ENCODE measurements around the gene SMARCA4.
"Not testable (repeated sequence)": the region's sequence is repeated elsewhere in the genome, so short reads cannot be mapped to it uniquely, and the experiment has no call there.

The SMARCA4 gene

GRCh38 chr19:10927730-10928562 lies 32.9 kb upstream of the SMARCA4 start:
- DNase-seq (ENCODE audit: low read depth), result no peak
- peak overlapping the region; percentile 89 for H3K4me3 ChIP-seq (ENCODE audit: low read depth, low read length)

- peak; percentile 88 for DNase-seq (ENCODE audit: low read depth)
- peak within 1 kb of the TSS; percentile 89 for H3K4me3 ChIP-seq (ENCODE audit: low read depth, low read length)
Measured at GRCh38 chr19:10928563-10929401, 32.0 kb upstream of the SMARCA4 start, which contains the start of the genes TIMM29 and YIPF2. TIMM29 (plus strand) TSS chr19:10928811; CDS start chr19:10928823, 12 bp downstream. YIPF2 (minus strand) TSS chr19:10928639; CDS start chr19:10928410, 229 bp downstream.

DNA sequence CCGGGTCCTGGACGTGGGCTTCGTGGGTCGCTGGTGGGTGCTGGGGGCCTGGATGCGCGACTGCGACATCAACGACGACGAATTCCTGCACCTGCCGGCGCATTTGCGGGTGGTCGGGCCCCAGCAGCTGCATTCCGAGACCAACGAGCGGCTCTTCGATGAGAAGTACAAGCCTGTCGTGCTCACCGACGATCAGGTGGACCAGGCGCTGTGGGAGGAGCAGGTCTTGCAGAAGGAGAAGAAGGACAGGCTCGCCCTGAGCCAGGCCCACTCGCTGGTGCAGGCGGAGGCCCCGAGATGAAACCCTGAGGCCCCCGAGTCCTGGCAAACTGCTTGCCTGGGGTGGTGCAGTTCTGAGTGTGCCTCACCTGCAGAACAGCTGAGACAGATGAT lies 31.4 kb upstream of the SMARCA4 start:
- no peak for DNase-seq (ENCODE audit: low read depth)
- peak overlapping the region; percentile 89 for H3K4me3 ChIP-seq (ENCODE audit: low read depth, low read length)

GRCh38 chr19:10935371-10936059 lies 25.3 kb upstream of the SMARCA4 start:
- no peak overlapping the region for H3K4me3 ChIP-seq (ENCODE audit: low read depth, low read length)
- no peak for DNase-seq (ENCODE audit: low read depth)

DNA sequence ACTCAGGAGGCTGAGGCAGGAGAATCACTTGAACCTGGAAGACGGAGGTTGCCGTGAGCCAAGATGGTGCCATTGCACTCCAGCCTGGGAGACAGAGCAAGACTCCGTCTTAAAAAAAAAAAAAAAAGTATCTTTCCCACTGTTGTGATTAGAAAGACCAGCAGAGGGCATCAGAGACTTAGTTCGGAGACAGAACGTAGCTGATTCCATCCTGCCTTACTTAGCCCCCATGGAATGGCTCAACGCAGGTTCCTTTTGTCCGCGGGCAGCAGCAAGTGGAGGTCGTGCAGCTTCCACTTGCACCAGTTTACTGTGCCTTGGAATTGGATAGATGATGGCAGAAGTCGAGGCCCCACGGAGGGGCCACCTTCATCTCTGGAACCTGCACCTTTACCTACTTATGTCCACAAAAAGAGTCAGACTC lies 24.2 kb upstream of the SMARCA4 start:
- H3K4me3 ChIP-seq (ENCODE audit: low read depth, low read length), result peak overlapping the region; percentile 11
- peak; percentile 39 for DNase-seq (ENCODE audit: low read depth)

DNA sequence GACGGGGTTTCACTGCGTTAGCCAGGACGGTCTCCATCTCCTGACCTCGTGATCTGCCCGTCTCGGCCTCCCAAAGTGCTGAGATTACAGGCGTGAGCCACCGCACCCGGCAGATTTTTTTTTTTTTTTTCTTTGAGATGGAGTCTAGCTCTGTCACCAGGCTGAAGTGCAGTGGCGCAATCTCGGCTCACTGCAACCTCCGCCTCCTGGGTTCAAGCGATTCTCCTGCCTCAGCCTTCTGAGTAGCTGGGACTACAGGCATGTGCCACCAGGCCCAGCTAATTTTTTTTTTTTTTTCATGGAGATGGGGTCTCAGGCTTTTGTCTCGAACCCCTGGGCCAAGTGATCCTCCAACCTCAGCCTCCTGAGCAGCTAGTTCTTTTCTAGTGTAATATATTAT lies 19.2 kb upstream of the SMARCA4 start:
- not testable (repeated sequence) for DNase-seq (ENCODE audit: low read depth); H3K4me3 ChIP-seq (ENCODE audit: low read depth, low read length)

DNA sequence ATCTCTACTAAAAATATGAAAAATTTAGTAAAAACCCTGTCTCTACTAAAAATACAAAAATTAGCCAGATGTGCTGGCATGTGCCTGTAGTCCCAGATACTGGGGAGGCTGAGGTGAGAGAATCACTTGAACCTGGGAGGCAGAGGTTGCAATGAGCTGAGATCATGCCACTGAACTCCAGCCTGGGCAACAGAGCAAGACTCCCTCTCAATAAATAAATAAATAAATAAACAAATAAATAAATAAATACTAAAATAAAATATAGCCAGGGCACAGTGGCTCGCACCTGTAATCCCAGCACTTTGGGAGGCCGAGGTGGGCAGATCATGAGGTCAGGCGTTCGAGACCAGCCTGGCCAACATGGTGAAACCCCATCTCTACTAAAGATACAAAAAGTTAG lies 17.4 kb upstream of the SMARCA4 start:
- not testable (repeated sequence) for H3K4me3 ChIP-seq (ENCODE audit: low read depth, low read length); DNase-seq (ENCODE audit: low read depth)

GRCh38 chr19:10945264-10945663 lies 15.6 kb upstream of the SMARCA4 start:
- no peak overlapping the region for H3K4me3 ChIP-seq (ENCODE audit: low read depth, low read length)
- no peak for DNase-seq (ENCODE audit: low read depth)

- no peak for DNase-seq (ENCODE audit: low read depth)
- H3K4me3 ChIP-seq (ENCODE audit: low read depth, low read length), result no peak overlapping the region
Measured at GRCh38 chr19:10946958-10947657, 13.7 kb upstream of the SMARCA4 start.

DNA sequence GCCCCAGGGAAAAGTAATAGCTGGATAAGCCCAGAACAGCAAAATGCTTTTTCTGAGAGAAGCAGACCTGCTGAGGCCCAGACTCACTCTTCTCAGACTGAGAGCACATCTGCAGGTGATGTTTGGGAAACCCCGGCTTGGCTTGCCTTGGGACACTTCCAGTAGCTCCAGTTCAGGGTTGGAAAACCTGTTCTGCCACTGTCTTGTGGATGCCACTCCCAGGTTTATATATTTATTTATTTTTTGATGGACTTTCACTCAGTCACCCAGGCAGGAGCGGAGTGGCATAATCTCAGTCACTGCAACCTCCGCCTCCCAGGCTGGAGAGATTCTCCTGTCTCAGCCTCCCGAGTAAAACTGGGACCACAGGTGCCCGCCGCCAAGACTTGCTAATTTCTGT lies 8.0 kb upstream of the SMARCA4 start:
- H3K4me3 ChIP-seq (ENCODE audit: low read depth, low read length), result no peak overlapping the region
- no peak for DNase-seq (ENCODE audit: low read depth)

- peak overlapping the region; percentile 65 for H3K4me3 ChIP-seq (ENCODE audit: low read depth, low read length)
- not testable (repeated sequence) for DNase-seq (ENCODE audit: low read depth)
Measured at GRCh38 chr19:10959277-10959968, 1.4 kb upstream of the SMARCA4 start.

- DNase-seq (ENCODE audit: low read depth), result no peak
Measured at GRCh38 chr19:10961073-10961860, 437 bp downstream of the SMARCA4 start.

DNA sequence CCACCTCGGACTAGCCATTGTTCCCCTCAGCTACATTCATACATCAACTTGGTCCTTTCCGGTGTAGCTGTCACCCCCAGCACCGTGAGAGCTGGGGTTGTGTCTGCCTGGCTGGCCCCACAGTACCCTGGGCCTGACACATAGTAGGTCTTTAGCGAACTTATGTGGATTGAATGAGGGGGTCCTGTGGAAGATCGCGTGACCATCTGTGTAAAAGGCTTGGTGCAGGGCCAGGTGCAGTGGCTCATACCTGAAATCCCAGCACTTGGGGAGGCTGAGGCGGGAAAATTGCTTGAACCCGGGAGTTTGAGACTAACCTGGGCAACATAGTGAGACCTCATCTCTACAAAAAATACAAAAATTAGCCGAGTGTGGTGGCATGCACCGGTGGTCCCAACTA lies 2.0 kb downstream of the SMARCA4 start:
- DNase-seq (ENCODE audit: low read depth), result no peak
- H3K4me3 ChIP-seq (ENCODE audit: low read depth, low read length), result no peak overlapping the region

More at GRCh38 chr19:10961073-10961860, 437 bp downstream of the SMARCA4 start:
- peak overlapping the region; percentile 78 for H3K4me3 ChIP-seq (ENCODE audit: low read depth, low read length)

- no peak for DNase-seq (ENCODE audit: low read depth)
- no peak overlapping the region for H3K4me3 ChIP-seq (ENCODE audit: low read depth, low read length)
Measured at GRCh38 chr19:10963865-10964264, 3.0 kb downstream of the SMARCA4 start.

DNA sequence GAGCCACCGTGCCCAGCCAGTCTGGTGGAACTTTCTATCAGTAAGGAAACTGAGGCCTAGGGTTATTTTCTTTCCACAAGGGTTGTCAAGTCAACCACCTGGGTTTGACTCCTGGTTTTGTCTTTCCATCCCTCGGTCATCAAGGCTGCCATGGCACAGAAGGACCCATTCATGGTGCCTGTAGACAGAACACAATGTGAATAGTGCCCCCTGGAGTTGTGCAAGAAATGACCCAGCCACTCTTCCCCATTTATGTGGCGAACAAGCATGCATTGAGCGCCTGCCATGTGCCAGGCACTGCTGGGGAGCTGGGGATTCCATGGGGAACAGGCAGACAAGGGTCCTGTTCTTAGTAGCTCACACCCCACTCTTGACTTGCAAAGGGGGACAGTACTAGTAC lies 4.1 kb downstream of the SMARCA4 start:
- no peak for DNase-seq (ENCODE audit: low read depth)
- no peak overlapping the region for H3K4me3 ChIP-seq (ENCODE audit: low read depth, low read length)

- no peak for DNase-seq (ENCODE audit: low read depth)
- H3K4me3 ChIP-seq (ENCODE audit: low read depth, low read length), result no peak overlapping the region
Measured at GRCh38 chr19:10965398-10965797, 4.6 kb downstream of the SMARCA4 start.

DNA sequence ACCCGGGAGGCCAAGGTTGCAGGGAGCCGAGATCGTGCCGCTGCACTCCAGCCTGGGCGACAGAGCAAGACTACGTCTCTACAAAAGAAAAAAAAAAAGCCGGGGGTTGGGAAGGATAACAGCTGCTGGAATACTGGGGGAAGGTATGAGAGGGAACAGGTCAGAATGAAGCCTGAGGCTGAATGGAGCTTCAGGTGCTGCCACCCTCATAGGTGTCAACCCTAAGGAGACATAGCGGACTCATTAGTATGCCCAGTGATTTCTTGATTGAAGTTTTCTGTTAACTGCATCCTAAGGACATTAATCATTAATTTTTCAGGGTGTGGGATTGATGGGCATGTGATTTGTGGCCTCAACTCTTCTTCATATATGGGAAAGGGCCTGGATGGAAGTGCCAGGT lies 6.0 kb downstream of the SMARCA4 start:
- DNase-seq (ENCODE audit: low read depth), result no peak
- no peak overlapping the region for H3K4me3 ChIP-seq (ENCODE audit: low read depth, low read length)
